NB4 (cell line): ENCODE results near the gene BRMS1L.

ENCODE experiments used
- MYC ChIP-seq: IDR thresholded peaks from 2 replicates; pipeline ENCODE4 v1.6.1; 2011; ENCODE audit warnings: low read depth, low read length
- TF ChIP-seq, protein P1 (sequence below): IDR thresholded peaks from one replicate; pipeline ENCODE4 v1.5.1; 2012; ENCODE audit warnings: low read depth, low read length
- TF ChIP-seq, protein P2 (sequence below): IDR thresholded peaks from 2 replicates; pipeline ENCODE4 v1.6.1; 2011; ENCODE audit warnings: low read depth, low read length

DNA sequence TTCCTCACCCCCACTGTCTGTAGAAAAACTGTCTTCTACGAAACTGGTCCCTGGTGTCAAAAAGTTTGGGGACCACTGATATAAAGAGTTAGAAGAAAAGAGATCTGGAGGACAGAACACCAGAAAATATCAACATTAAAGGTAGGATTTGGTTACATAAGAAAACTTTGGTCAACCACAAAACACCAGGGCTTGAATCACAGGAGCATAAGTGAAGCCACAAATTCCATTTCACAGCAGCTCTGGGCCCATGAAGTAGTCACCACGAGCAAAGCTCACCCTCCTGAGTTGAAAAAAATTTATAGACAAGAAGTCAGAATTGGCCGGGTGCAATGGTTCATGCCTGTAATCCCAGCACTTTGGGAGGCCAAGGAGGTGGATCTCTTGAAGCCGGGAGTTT, 36.5 kb upstream of the BRMS1L start:
- TF ChIP-seq, protein P1, sequence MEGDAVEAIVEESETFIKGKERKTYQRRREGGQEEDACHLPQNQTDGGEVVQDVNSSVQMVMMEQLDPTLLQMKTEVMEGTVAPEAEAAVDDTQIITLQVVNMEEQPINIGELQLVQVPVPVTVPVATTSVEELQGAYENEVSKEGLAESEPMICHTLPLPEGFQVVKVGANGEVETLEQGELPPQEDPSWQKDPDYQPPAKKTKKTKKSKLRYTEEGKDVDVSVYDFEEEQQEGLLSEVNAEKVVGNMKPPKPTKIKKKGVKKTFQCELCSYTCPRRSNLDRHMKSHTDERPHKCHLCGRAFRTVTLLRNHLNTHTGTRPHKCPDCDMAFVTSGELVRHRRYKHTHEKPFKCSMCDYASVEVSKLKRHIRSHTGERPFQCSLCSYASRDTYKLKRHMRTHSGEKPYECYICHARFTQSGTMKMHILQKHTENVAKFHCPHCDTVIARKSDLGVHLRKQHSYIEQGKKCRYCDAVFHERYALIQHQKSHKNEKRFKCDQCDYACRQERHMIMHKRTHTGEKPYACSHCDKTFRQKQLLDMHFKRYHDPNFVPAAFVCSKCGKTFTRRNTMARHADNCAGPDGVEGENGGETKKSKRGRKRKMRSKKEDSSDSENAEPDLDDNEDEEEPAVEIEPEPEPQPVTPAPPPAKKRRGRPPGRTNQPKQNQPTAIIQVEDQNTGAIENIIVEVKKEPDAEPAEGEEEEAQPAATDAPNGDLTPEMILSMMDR, result no peak
- TF ChIP-seq, protein P2, sequence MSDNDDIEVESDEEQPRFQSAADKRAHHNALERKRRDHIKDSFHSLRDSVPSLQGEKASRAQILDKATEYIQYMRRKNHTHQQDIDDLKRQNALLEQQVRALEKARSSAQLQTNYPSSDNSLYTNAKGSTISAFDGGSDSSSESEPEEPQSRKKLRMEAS, result no peak
- no peak for TF ChIP-seq MYC
